Tibial artery (tissue), 4 donors: ENCODE measurements around the gene EIF2AK3.

Experiments
- DNase-seq, 2 donors: peaks; one replicate each; pipeline ENCODE4 v3.0.0-alpha.2; 2019
- H3K27ac ChIP-seq, 2 donors: fragments of 200-600 bp; sonication (generic) in 1 of 2; 1 replicate in 1 of 2; 2 replicates in 1 of 2; pipeline ENCODE4 v1.5.1; 2018 to 2019; ENCODE audit warnings: mild to moderate bottlenecking in 1 of 2
- H3K27me3 ChIP-seq, 2 donors: fragments of 200-600 bp; sonication (generic) in 1 of 2; one replicate each; pipeline versions ENCODE4 v1.5.1 to v1.6.0; 2016 to 2019
- H3K36me3 ChIP-seq, 3 donors: fragments of 200-600 bp; sonication (generic) in 2 of 3; one replicate each; pipeline ENCODE4 v1.5.1; 2016 to 2019; ENCODE audit warnings: mild to moderate bottlenecking in 2 of 3
- H3K4me1 ChIP-seq, 4 donors: fragments of 200-600 bp; sonication (generic) in 2 of 4; 1 replicate in 3 of 4; 2 replicates in 1 of 4; pipeline ENCODE4 v1.5.1; 2016 to 2019
- H3K4me3 ChIP-seq, 2 donors: fragments of 200-600 bp; sonication (generic) in 1 of 2; 1 replicate in 1 of 2; 2 replicates in 1 of 2; pipeline ENCODE4 v1.5.1; 2018 to 2019; ENCODE audit warnings: mild to moderate bottlenecking in 2 of 2
- H3K9me3 ChIP-seq, 3 donors: fragments of 200-600 bp; sonication (generic) in 1 of 3; one replicate each; pipeline ENCODE4 v1.5.1; 2016 to 2019
- CTCF ChIP-seq, 2 experiments: fragments of 200-600 bp in 1 of 2; fragments of 450-650 bp in 1 of 2; IDR thresholded peaks; one replicate each; pipeline ENCODE4 v1.5.1; 2017 to 2019; ENCODE audit warnings: antibody characterized with exemption in 2 of 2, mild to moderate bottlenecking in 1 of 2, moderate library complexity in 1 of 2
- intact Hi-C: fragments of 100-400 bp; cut with DNase I; formaldehyde crosslinking; loops from one replicate; pipeline ENCODE4 v1.15.0; 2023; ENCODE audit warnings: low total_unique reads

The EIF2AK3 gene

GRCh38 chr2:88614497-88615157 lies 12.6 kb downstream of the EIF2AK3 start:
- no peak for DNase-seq
- TF ChIP-seq CTCF (IDR thresholded peaks at IDR 0.05): no peak
- no peaks in the 10 kb centered on the region for H3K27me3 ChIP-seq
- peaks cover 0 to 8% (median 0%) of the 10 kb centered on the region in 4 donors for H3K4me1 ChIP-seq
- H3K27ac ChIP-seq: no peak overlapping the region
- H3K4me3 ChIP-seq: no peak overlapping the region
- intact Hi-C loops: no loop called here
- H3K9me3 ChIP-seq: no peaks in the 10 kb centered on the region
- H3K36me3 ChIP-seq: peaks cover 0 to 11% (median 8%) of the 10 kb centered on the region in 3 donors

DNA sequence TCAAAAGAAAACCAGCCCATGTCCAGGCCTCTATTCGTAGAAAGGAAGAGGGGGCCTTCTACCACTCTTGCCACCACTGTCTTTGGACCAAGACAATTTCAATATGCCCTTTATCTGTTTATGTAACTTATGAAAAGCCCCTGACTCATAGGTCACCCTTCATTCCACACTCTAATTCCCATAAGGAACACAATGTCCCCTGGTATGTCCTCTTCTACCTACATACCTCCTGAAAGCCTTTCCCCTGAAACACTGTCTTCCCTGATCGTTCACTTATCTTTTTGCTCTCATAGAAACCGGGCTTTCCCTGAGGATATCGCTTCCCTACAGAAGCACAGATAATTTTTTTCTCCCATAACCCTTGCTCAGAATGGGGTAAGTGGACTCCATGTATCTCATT lies 13.3 kb downstream of the EIF2AK3 start:
- peaks cover 0 to 8% (median 0%) of the 10 kb centered on the region in 4 donors for H3K4me1 ChIP-seq
- no peak overlapping the region for H3K27ac ChIP-seq
- no peak overlapping the region for H3K4me3 ChIP-seq
- no peak for DNase-seq
- H3K36me3 ChIP-seq: peaks cover 0 to 11% (median 8%) of the 10 kb centered on the region in 3 donors
- intact Hi-C loops: no loop called here
- no peak for TF ChIP-seq CTCF (IDR thresholded peaks at IDR 0.05)
- no peaks in the 10 kb centered on the region for H3K9me3 ChIP-seq
- H3K27me3 ChIP-seq: no peaks in the 10 kb centered on the region

DNA sequence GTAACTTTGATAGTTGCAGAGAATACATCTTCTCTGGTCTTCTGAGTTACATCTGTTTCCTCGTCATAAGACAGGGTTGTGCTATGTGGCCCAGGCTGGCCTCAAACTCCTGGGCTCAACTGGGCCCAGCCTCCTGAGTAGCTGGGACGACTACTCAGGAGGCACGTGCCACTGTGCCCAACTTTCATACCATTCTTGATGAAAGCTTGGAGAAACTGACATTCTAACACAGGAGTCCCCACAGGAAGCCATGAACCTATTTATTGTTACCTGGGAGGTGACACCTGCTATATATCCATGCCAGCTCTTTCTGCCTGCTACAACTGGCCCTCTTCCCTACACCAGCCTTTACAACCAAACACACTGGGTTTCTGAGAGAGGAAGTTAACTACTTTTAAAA lies 19.1 kb downstream of the EIF2AK3 start:
- no peak for DNase-seq
- no peaks in the 10 kb centered on the region for H3K27me3 ChIP-seq
- H3K9me3 ChIP-seq: no peaks in the 10 kb centered on the region
- TF ChIP-seq CTCF (IDR thresholded peaks at IDR 0.05): no peak
- H3K27ac ChIP-seq: no peak overlapping the region
- no peak overlapping the region for H3K4me3 ChIP-seq
- peaks cover 0 to 11% (median 8%) of the 10 kb centered on the region in 3 donors for H3K36me3 ChIP-seq
- intact Hi-C loops: no loop called here
- peaks cover 0 to 9% (median 0%) of the 10 kb centered on the region in 4 donors for H3K4me1 ChIP-seq

DNA sequence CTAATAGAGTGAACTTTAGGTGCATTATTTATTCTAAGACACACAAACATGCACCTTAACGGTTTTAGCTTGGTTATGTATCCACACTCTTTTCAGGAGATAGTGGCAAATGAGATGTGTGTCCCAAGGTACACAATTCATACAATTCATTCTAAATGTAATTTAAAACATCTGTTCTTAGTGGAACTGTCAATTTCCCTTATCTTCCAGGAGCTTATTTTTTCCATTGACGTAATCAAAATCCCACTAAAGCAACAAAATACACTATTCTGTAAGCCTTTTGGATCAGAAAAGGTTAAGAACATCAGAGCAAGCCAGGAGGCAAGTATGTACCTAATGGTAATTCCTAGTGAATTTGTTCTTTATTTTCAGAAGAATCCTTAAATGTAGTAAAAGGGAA lies 19.8 kb downstream of the EIF2AK3 start:
- H3K36me3 ChIP-seq: peaks cover 0 to 8% (median 8%) of the 10 kb centered on the region in 3 donors
- H3K27me3 ChIP-seq: no peaks in the 10 kb centered on the region
- H3K9me3 ChIP-seq: no peaks in the 10 kb centered on the region
- peaks cover 0 to 15% (median 0%) of the 10 kb centered on the region in 4 donors for H3K4me1 ChIP-seq
- H3K27ac ChIP-seq: no peak overlapping the region
- DNase-seq: no peak
- no peak for TF ChIP-seq CTCF (IDR thresholded peaks at IDR 0.05)
- intact Hi-C loops: no loop called here
- H3K4me3 ChIP-seq: no peak overlapping the region

- H3K27ac ChIP-seq: no peak overlapping the region
- H3K4me1 ChIP-seq: peaks cover 0 to 16% (median 0%) of the 10 kb centered on the region in 4 donors
- no peak for TF ChIP-seq CTCF (IDR thresholded peaks at IDR 0.05)
- H3K9me3 ChIP-seq: no peaks in the 10 kb centered on the region
- H3K27me3 ChIP-seq: no peaks in the 10 kb centered on the region
- intact Hi-C loops: no loop called here
- no peak overlapping the region for H3K4me3 ChIP-seq
- peaks cover 0 to 7% (median 3%) of the 10 kb centered on the region in 3 donors for H3K36me3 ChIP-seq
- DNase-seq: no peak
Observed at GRCh38 chr2:88606371-88607030, 20.8 kb downstream of the EIF2AK3 start.
